ENCODE results near the gene POFUT2.

The POFUT2 gene

DNA sequence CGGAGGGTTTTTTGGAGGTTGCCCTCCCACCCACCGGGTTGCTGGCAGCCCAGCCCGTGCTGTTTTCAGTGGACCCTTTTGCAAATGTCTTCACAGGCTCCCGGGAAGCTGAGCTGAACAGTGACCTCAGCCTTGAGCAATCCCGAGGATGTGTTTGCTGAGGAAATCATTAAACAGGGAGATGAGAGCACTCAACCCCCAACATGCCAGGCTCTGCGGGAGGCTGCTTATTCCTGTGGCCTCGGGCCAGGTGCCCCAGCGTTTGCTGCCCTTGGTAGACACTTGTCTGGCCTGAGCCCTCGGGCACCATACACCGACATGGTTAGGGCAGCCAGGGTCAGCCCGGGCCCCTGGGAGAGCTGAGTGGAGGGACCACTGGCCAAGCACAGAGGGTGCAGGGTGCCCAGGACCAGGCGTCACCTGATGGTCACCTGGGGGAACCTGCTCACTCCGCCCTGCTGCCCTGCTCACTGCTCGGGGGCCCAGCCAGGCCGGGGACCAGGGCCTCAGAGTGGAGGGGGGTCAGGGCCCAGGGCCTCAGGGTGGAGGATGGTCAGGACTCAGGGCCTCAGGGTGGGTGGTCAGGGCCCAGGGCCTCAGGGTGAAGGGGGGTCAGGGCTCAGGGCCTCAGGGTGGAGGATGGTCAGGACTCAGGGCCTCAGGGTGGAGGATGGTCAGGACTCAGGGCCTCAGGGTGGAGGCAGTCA is 42.5 kb upstream of the POFUT2 start:
- TF ChIP-seq GATA3 (IDR thresholded peaks at IDR 0.05; ENCODE audit: low read depth, low read length), result no peak
- TF ChIP-seq GATA2 (IDR thresholded peaks at IDR 0.05; ENCODE audit: low read depth, low read length), result no peak

DNA sequence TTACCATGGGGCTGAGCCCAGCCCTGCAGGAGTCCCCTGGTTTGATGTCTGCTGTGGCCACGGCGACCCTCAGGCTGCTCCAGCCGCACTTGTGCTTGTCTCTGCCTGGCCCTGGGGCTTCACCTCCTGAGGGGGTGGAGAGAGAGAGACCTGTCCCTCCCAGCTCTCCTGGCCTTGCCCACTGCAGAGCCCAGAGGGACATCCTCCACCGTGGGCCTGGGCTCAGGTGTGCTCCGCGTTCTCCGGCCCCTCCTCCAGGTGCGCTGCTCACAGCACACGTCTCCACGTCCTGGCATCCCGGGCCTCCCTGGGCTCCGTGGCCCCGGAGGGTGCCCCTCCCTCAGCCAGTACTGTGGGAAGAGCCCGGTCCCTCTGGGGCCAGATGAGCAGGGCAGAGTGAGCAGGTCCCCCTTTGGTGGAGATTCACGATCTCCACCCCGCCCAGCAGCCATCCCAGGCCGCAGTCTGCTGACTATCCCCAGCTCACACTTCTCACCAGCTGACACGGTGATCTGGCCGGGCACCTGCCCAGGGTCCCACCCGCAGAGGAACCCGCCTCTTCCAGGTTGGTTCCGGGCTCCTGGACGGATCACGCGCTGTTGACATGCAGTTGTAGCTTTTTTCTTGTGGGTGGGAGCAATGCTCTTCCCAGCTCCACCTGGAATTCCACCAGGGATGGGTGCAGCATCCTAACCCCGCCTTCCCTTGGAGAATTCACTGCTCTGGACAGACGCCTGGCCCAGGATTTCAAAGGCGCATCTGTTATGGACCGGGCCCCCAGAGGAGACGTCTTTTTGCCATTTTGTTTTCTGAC is 41.8 kb upstream of the POFUT2 start:
- TF ChIP-seq GATA2 (IDR thresholded peaks at IDR 0.05; ENCODE audit: low read depth, low read length) (no peak), GATA3 (IDR thresholded peaks at IDR 0.05; ENCODE audit: low read depth, low read length) (no peak)

DNA sequence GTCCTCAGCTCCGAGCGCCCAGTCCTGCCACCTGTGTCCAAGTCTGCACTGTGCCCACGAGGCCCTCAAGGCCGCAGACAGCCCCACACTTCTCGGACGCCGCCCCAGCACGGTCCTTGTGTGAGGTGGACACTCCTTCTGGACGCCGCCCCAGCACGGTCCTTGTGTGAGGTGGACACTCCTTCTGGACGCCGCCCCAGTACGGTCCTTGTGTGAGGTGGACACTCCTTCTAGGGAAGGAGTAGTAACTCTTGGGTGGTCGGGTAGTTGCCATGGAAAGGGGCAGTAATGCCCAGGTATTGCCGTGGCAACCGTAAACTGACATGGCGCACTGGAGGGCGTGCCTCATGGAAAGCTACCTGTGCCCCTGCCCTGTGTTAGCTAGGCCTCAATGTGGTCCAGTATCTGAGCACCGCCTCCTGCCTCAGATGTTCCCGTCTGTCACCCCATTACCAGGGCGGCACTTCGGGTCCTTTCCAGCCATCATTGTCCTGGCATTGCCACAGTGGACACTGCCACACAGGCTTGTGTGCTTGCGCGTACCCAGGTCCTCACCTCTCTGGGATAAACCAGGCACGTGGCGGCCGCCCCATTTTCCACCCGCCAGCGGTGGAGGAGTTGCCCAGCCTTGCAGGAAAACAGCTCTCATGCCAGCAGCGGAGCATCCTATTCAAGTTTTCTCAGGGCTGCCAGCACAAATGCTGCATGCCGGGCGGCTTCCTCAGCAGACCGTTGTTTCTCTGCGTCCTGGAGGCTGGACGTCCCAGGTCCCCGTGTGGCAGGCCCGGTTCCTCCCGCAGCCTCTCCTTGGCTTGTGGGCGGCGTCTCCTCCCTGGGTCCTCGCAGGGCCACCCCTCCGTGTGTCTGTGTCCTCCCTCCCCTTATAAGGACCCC is 40.8 kb upstream of the POFUT2 start:
- TF ChIP-seq GATA3 (IDR thresholded peaks at IDR 0.05; ENCODE audit: low read depth, low read length) (no peak), GATA2 (IDR thresholded peaks at IDR 0.05; ENCODE audit: low read depth, low read length) (no peak)

DNA sequence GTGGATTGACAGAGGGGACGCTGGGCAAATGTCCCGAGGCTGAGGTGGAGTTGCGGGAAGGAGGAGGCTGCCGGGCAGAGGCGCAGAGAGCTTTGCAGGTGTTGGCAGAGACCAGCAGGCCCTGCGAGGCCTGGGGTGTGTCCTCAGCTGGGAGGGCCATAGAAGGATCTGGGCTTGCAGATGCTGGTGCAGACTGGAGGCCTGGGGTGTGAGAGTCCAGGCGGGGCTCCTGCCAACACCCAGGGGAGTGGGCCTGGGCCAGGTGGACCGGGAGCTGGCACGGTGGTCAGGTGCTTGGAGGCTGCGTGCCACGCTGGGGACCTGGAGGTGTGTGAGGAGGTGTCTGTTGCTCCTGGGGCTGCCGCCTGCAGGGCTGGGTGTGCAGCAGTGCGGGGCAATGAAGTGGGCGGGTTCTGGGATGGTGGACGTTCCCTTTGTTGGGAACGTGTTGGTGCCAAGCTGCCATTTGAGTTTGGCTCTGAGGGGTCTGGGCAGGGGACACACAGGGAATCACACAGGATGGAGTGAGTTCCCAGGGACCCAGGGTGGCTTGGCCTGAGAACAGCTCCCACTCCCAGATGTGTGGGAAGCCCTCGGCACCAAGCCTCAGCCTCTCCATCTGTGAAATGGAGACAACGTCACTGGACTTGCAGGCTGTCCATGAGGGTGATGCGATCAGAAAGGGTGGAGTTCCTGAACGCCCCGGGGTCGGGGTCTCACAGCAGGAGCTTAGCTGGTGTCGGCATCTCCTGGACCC is 39.9 kb upstream of the POFUT2 start:
- TF ChIP-seq GATA2 (IDR thresholded peaks at IDR 0.05; ENCODE audit: low read depth, low read length), result no peak
- TF ChIP-seq GATA3 (IDR thresholded peaks at IDR 0.05; ENCODE audit: low read depth, low read length), result no peak

DNA sequence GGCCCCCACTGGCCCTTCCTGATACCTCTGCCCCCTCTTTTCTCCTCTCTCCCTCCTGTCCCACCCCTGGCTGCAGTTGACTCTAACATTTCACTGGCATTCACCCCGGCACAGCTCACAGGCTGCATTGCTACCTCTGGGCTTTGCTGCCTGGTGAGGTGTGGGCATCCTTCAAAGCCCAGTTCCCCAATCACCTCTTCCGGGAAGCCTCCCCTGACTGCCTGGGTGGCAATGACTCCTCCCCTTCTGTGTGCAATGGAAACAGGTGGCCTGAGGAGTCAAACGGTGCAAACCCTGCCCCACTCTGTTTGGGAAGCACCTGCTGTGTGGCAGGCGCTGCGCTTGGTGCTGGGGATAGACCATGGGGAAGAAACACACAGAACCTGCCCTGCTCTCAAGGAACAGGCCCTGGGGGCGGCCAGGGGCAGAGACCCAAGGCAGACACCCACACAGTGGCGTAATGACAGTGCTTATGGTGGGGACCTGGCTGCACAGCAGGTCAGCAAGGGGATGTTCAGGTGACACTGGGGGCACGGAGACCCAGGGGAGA is 39.3 kb upstream of the POFUT2 start:
- TF ChIP-seq GATA3 (IDR thresholded peaks at IDR 0.05; ENCODE audit: low read depth, low read length) (no peak), GATA2 (IDR thresholded peaks at IDR 0.05; ENCODE audit: low read depth, low read length) (no peak)

DNA sequence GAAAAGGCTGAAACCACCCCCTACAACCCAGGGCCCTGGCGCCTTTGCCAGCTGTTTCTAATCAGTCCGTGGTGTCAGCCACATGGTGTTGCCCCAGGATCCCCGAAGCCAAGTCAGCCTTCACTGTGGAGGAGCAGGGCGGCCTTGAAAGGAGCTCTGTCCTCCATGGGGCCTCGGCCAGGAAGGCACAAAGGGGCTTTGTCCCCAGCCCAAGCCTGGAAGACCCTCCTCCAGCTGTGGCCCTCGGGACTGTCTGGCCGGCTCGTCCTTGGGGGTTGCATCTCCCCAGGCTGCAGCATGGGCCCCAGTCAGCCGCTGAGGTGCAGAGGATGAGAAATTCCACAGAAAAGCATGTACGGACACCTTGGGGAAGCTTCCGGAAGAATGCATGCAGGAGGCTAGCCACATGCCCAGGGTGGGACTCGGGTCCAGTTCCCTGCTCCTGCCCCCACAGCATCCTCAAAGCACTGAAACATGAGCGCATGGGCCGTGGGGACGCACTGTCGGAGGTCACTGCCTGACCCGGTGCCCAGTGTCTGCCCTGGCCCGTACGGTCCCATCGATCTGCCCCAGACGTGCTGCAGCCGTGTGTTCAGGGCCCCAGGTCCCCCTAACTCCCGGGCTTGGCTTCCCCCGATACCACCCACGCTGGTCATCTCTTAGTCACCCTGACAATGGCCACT is 38.6 kb upstream of the POFUT2 start:
- no peak for TF ChIP-seq GATA3 (IDR thresholded peaks at IDR 0.05; ENCODE audit: low read depth, low read length)
- TF ChIP-seq GATA2 (IDR thresholded peaks at IDR 0.05; ENCODE audit: low read depth, low read length), result no peak

DNA sequence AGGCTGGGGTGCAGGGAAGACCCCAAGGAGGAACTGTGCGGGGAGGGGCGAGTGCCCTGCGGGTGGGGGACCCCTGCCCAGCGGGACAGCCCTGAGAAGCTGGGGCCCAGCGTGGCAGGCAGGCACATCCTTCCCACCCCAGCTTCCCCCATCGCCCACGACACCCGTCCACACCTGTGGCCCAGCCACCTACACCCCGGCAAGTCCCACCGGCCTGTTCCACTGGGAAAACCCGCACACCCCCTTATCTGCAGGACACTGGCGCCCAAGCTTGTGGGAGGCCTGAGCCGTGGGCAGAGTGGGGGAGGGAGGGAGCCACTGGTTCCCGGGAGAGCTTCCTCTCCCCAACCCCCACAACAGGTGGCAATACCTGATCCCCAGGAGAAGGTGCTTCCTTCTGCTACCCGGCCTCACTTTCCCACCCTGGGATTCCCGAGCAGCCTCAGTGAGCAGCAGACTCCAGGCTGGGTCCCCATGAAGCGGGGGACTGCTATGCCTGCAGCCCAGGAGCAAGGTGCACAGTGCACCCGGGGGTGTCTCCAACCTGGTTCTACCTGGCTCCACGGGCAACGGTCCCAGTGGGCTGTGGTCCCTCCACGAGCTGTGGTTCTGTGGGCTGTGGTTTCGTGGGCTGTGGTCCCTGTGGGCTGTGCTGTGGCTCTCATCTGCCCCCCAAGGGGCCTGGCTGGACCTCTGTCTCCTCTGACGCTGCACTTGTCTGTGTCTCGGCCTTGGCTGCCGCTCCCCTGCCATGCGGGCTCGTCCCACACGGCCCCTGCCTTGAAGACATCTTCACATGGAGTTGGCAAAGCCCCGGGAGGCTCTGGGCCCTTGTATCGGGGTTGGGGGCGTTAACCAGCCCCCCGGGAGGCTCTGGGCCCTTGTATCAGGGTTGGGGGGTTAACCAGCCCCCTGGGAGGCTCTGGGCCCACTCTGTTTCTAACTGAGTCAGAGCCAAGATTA is 37.8 kb upstream of the POFUT2 start:
- no peak for TF ChIP-seq GATA2 (IDR thresholded peaks at IDR 0.05; ENCODE audit: low read depth, low read length)
- TF ChIP-seq GATA3 (IDR thresholded peaks at IDR 0.05; ENCODE audit: low read depth, low read length), result no peak

DNA sequence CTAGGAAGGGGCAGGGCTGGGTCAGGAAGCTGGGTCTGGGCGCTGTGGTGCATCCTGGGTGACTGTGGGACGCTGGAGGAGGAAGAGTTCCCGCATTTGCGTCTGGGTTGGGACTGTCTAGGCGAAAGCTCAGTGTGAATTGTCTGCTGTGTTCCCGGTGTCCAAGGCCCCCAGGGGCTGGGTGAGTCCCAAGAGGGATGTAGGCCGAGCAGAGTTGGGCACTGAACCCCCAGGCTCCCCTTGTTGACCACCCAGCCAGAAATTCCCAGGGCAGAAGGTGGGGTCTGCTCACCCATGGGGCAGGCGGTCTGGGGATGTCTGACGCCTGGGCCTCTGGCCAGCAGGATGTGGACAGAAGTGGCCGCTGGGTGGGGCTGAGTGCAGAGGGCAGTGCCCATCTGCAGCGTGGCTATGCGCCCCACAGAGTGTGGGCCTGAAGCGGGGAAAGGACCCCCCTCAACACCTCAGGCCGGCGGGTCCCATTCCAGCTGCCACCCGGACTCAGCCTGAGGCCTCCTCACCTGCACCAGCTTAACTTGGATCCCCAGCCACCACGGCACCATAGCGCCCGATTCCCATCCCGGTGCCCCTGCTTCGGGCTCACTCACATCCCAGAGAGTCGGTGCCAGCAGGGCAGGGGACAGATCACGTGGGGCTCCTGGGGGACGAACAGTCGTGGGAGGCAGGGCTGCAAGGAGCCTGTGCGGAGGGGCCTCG is 37.0 kb upstream of the POFUT2 start:
- TF ChIP-seq GATA2 (IDR thresholded peaks at IDR 0.05; ENCODE audit: low read depth, low read length) (no peak), GATA3 (IDR thresholded peaks at IDR 0.05; ENCODE audit: low read depth, low read length) (no peak)

DNA sequence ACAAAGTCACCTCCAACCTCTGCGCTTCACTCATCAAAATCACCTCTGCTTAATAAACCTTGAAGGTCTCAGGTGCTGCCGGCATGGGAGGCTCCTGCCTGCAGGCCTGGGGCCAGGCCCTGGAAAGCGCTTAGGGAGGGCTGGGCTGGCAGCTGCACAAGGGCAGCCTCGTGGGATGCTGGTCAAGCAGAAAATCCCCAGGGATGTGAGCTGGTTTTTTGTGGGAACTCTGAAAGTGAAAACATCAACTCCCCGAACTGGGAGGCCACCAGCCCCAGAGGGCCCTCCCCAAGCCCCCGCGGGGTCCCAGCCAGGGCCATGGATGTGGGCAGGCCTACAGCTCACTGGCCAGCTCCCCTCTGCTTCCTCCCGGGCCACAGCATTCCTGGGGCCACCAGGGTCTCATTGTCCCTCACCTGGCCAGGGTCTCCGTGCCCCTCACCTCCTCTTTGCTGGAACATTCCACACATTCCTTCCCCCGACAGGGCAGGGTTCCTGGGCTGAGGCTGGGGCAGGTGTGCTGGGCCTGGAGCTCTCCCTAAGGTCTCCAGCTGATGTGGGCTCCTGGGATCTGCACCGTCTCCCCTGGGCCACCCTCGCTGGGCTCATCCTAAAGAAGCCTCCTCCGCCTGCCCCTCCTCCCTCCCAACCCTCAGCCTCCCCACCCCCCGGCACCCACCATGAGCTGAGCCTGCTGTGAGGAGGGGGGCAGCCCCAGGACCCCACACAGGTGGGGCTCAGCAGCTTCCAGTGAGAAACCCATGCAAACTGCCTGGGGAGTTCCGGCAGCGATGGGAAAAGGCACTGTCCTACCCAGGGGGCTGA is 36.0 kb upstream of the POFUT2 start:
- TF ChIP-seq GATA3 (IDR thresholded peaks at IDR 0.05; ENCODE audit: low read depth, low read length), result no peak
- no peak for TF ChIP-seq GATA2 (IDR thresholded peaks at IDR 0.05; ENCODE audit: low read depth, low read length)

DNA sequence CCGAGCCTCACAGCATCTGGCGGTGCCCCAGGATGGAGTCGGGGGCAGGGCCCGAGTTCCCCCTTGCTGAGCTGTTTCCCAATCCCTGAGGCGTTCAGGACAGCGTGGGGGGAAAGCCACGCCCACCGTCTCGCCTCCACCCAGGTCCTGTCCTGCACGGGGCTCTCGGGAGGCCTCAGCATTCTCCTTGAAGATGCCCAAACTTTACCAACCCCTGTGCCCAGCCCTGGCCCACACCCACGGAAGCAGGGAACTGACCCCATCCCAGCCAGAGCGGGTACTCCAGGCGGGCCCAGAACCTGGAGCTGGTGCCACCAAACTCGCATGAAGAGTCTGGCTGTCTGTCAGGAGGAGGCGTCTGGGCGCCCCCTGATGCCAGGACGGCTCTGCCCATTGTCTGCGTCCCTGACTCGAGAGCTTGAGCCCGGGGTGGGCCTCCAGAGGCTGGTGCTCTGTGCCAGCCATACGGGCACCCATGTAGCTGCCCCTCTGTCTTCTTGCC is 35.3 kb upstream of the POFUT2 start:
- TF ChIP-seq GATA2 (IDR thresholded peaks at IDR 0.05; ENCODE audit: low read depth, low read length) (no peak), GATA3 (IDR thresholded peaks at IDR 0.05; ENCODE audit: low read depth, low read length) (no peak)
